HG03571 (cell line): ENCODE results near the gene PFKL.
"Not testable (repeated sequence)": the region's sequence is repeated elsewhere in the genome, so short reads cannot be mapped to it uniquely, and the experiment has no call there.

Experiments
- ATAC-seq: cut with Tn5 transposase; IDR thresholded peaks from one replicate; pipeline ENCODE4 v1.9.1; 2021; ENCODE audit not compliant: unreplicated experiment

Gene PFKL

GRCh38 chr21:44275041-44275440 is 24.8 kb upstream of the PFKL start:
- ATAC-seq: no peak

- ATAC-seq: no peak
Measured at GRCh38 chr21:44279354-44280260, 20.2 kb upstream of the PFKL start.

GRCh38 chr21:44281801-44282200 is 18.1 kb upstream of the PFKL start:
- no peak for ATAC-seq

- ATAC-seq: no peak
Measured at GRCh38 chr21:44282370-44282769, 17.5 kb upstream of the PFKL start.

GRCh38 chr21:44283211-44283785 is 16.6 kb upstream of the PFKL start:
- ATAC-seq: not testable (repeated sequence)

- ATAC-seq: no peak
Measured at GRCh38 chr21:44283948-44284347, 15.9 kb upstream of the PFKL start.

GRCh38 chr21:44285138-44285992 is 14.5 kb upstream of the PFKL start, which contains the start of gene AIRE:
TSS of gene AIRE (plus strand) at chr21:44285876. CDS start at chr21:44286007, 131 bp downstream.
- no peak for ATAC-seq

GRCh38 chr21:44286086-44286715 is 13.7 kb upstream of the PFKL start:
- ATAC-seq: no peak

GRCh38 chr21:44286716-44287632 is 12.9 kb upstream of the PFKL start:
- ATAC-seq: no peak

GRCh38 chr21:44288251-44289110 is 11.4 kb upstream of the PFKL start:
- no peak for ATAC-seq

GRCh38 chr21:44289381-44290010 is 10.4 kb upstream of the PFKL start:
- no peak for ATAC-seq

- no peak for ATAC-seq
Measured at GRCh38 chr21:44290327-44291077, 9.4 kb upstream of the PFKL start.

GRCh38 chr21:44291078-44291935 is 8.5 kb upstream of the PFKL start:
- ATAC-seq: no peak

- ATAC-seq: no peak
Measured at GRCh38 chr21:44291936-44292811, 7.7 kb upstream of the PFKL start.

GRCh38 chr21:44292812-44293195 is 7.0 kb upstream of the PFKL start:
- ATAC-seq: no peak
